ENCODE data around the gene EXOC3L1.

The EXOC3L1 gene

GRCh38 chr16:67229906-67230808 lies 40.2 kb upstream of the EXOC3L1 start:
- H3K4me3 ChIP-seq (ENCODE audit: low read depth in 1 of 2, low read length in 2 of 2) = no peak overlapping the region
- no peaks in the 10 kb centered on the region for H3K27me3 ChIP-seq (ENCODE audit: control insufficient read depth in 1 of 2, insufficient read depth in 2 of 2, low read length in 2 of 2)
- peaks cover 20% of the 10 kb centered on the region for H3K4me1 ChIP-seq (ENCODE audit: insufficient read depth, low read length)
- no peak overlapping the region for H3K27ac ChIP-seq (ENCODE audit: low read depth, low read length)
- peaks cover 35% of the 10 kb centered on the region for H3K36me3 ChIP-seq (ENCODE audit: insufficient read depth, low read length)
- H3K9me3 ChIP-seq (ENCODE audit: low read length) = no peaks in the 10 kb centered on the region
- no peak overlapping the region for H3K9ac ChIP-seq (ENCODE audit: low read length)

GRCh38 chr16:67228905-67229304 lies 39.0 kb upstream of the EXOC3L1 start:
- no peak overlapping the region for H3K9ac ChIP-seq (ENCODE audit: low read length)
- H3K27me3 ChIP-seq (ENCODE audit: control insufficient read depth in 1 of 2, insufficient read depth in 2 of 2, low read length in 2 of 2) = no peaks in the 10 kb centered on the region
- H3K4me1 ChIP-seq (ENCODE audit: insufficient read depth, low read length) = peaks cover 20% of the 10 kb centered on the region
- no peak overlapping the region for H3K4me3 ChIP-seq (ENCODE audit: low read depth in 1 of 2, low read length in 2 of 2)
- H3K9me3 ChIP-seq (ENCODE audit: low read length) = no peaks in the 10 kb centered on the region
- H3K36me3 ChIP-seq (ENCODE audit: insufficient read depth, low read length) = peaks cover 35% of the 10 kb centered on the region
- no peak overlapping the region for H3K27ac ChIP-seq (ENCODE audit: low read depth, low read length)

- Histone ChIP-seq H3K27ac (ENCODE audit: low read depth, low read length) (no peak overlapping the region), H3K4me1 (ENCODE audit: insufficient read depth, low read length) (peaks cover 20% of the 10 kb centered on the region), H3K9ac (ENCODE audit: low read length) (peak overlapping the region; percentile 98), H3K36me3 (ENCODE audit: insufficient read depth, low read length) (peaks cover 35% of the 10 kb centered on the region), H3K9me3 (ENCODE audit: low read length) (no peaks in the 10 kb centered on the region), H3K4me3 (ENCODE audit: low read depth in 1 of 2, low read length in 2 of 2) (peak overlapping the region; percentile 95 to 100), H3K27me3 (ENCODE audit: control insufficient read depth in 1 of 2, insufficient read depth in 2 of 2, low read length in 2 of 2) (no peaks in the 10 kb centered on the region)
These were observed 38.3 kb upstream of the EXOC3L1 start for GRCh38 chr16:67228034-67228785.

- H3K9me3 ChIP-seq (ENCODE audit: low read length) = no peaks in the 10 kb centered on the region
- peak overlapping the region; percentile 95 to 100 for H3K4me3 ChIP-seq (ENCODE audit: low read depth in 1 of 2, low read length in 2 of 2)
- H3K9ac ChIP-seq (ENCODE audit: low read length) = peak overlapping the region; percentile 98
- peaks cover 35% of the 10 kb centered on the region for H3K36me3 ChIP-seq (ENCODE audit: insufficient read depth, low read length)
- H3K27me3 ChIP-seq (ENCODE audit: control insufficient read depth in 1 of 2, insufficient read depth in 2 of 2, low read length in 2 of 2) = no peaks in the 10 kb centered on the region
- peak overlapping the region; percentile 97 for H3K27ac ChIP-seq (ENCODE audit: low read depth, low read length)
- H3K4me1 ChIP-seq (ENCODE audit: insufficient read depth, low read length) = peaks cover 20% of the 10 kb centered on the region
These were observed 37.6 kb upstream of the EXOC3L1 start for GRCh38 chr16:67227567-67227921.

GRCh38 chr16:67226804-67227566 lies 37.0 kb upstream of the EXOC3L1 start, which contains the start of gene TMEM208:
Gene TMEM208, plus strand, starts transcription at chr16:67227130. Its CDS starts 89 bp downstream, at chr16:67227219.
- Histone ChIP-seq H3K9me3 (ENCODE audit: low read length) (no peaks in the 10 kb centered on the region), H3K27ac (ENCODE audit: low read depth, low read length) (peak within 1 kb of the TSS; percentile 97), H3K36me3 (ENCODE audit: insufficient read depth, low read length) (peaks cover 35% of the 10 kb centered on the region), H3K4me3 (ENCODE audit: low read depth in 1 of 2, low read length in 2 of 2) (peak within 1 kb of the TSS; percentile 95 to 100), H3K9ac (ENCODE audit: low read length) (peak within 1 kb of the TSS; percentile 98), H3K4me1 (ENCODE audit: insufficient read depth, low read length) (peaks cover 20% of the 10 kb centered on the region), H3K27me3 (ENCODE audit: control insufficient read depth in 1 of 2, insufficient read depth in 2 of 2, low read length in 2 of 2) (no peaks in the 10 kb centered on the region)

GRCh38 chr16:67226295-67226803 lies 36.4 kb upstream of the EXOC3L1 start:
- Histone ChIP-seq H3K4me1 (ENCODE audit: insufficient read depth, low read length) (peaks cover 20% of the 10 kb centered on the region), H3K9me3 (ENCODE audit: low read length) (no peaks in the 10 kb centered on the region), H3K27ac (ENCODE audit: low read depth, low read length) (peak overlapping the region; percentile 97), H3K27me3 (ENCODE audit: control insufficient read depth in 1 of 2, insufficient read depth in 2 of 2, low read length in 2 of 2) (no peaks in the 10 kb centered on the region), H3K36me3 (ENCODE audit: insufficient read depth, low read length) (peaks cover 33% of the 10 kb centered on the region), H3K9ac (ENCODE audit: low read length) (peak overlapping the region; percentile 98), H3K4me3 (ENCODE audit: low read depth in 1 of 2, low read length in 2 of 2) (peak overlapping the region; percentile 95 to 100)

- peaks cover 20% of the 10 kb centered on the region for H3K4me1 ChIP-seq (ENCODE audit: insufficient read depth, low read length)
- no peak overlapping the region for H3K27ac ChIP-seq (ENCODE audit: low read depth, low read length)
- H3K9me3 ChIP-seq (ENCODE audit: low read length) = no peaks in the 10 kb centered on the region
- no peak overlapping the region for H3K9ac ChIP-seq (ENCODE audit: low read length)
- no peak overlapping the region for H3K4me3 ChIP-seq (ENCODE audit: low read depth in 1 of 2, low read length in 2 of 2)
- peaks cover 12% of the 10 kb centered on the region for H3K36me3 ChIP-seq (ENCODE audit: insufficient read depth, low read length)
- H3K27me3 ChIP-seq (ENCODE audit: control insufficient read depth in 1 of 2, insufficient read depth in 2 of 2, low read length in 2 of 2) = no peaks in the 10 kb centered on the region
These were observed 34.1 kb upstream of the EXOC3L1 start for GRCh38 chr16:67223992-67224391.

- Histone ChIP-seq H3K9ac (ENCODE audit: low read length) (no peak overlapping the region), H3K9me3 (ENCODE audit: low read length) (no peaks in the 10 kb centered on the region), H3K27me3 (ENCODE audit: control insufficient read depth in 1 of 2, insufficient read depth in 2 of 2, low read length in 2 of 2) (no peaks in the 10 kb centered on the region), H3K4me3 (ENCODE audit: low read depth in 1 of 2, low read length in 2 of 2) (no peak overlapping the region), H3K36me3 (ENCODE audit: insufficient read depth, low read length) (no peaks in the 10 kb centered on the region), H3K27ac (ENCODE audit: low read depth, low read length) (peak overlapping the region; percentile 44), H3K4me1 (ENCODE audit: insufficient read depth, low read length) (no peaks in the 10 kb centered on the region)
These were observed 26.9 kb upstream of the EXOC3L1 start for GRCh38 chr16:67216612-67217490.

GRCh38 chr16:67215706-67216105 lies 25.8 kb upstream of the EXOC3L1 start:
- no peaks in the 10 kb centered on the region for H3K9me3 ChIP-seq (ENCODE audit: low read length)
- no peak overlapping the region for H3K4me3 ChIP-seq (ENCODE audit: low read depth in 1 of 2, low read length in 2 of 2)
- no peak overlapping the region for H3K9ac ChIP-seq (ENCODE audit: low read length)
- no peaks in the 10 kb centered on the region for H3K4me1 ChIP-seq (ENCODE audit: insufficient read depth, low read length)
- no peak overlapping the region for H3K27ac ChIP-seq (ENCODE audit: low read depth, low read length)
- no peaks in the 10 kb centered on the region for H3K36me3 ChIP-seq (ENCODE audit: insufficient read depth, low read length)
- no peaks in the 10 kb centered on the region for H3K27me3 ChIP-seq (ENCODE audit: control insufficient read depth in 1 of 2, insufficient read depth in 2 of 2, low read length in 2 of 2)

GRCh38 chr16:67213197-67214019 lies 23.5 kb upstream of the EXOC3L1 start:
- no peaks in the 10 kb centered on the region for H3K27me3 ChIP-seq (ENCODE audit: control insufficient read depth in 1 of 2, insufficient read depth in 2 of 2, low read length in 2 of 2)
- no peak overlapping the region for H3K27ac ChIP-seq (ENCODE audit: low read depth, low read length)
- no peak overlapping the region for H3K9ac ChIP-seq (ENCODE audit: low read length)
- no peaks in the 10 kb centered on the region for H3K4me1 ChIP-seq (ENCODE audit: insufficient read depth, low read length)
- no peaks in the 10 kb centered on the region for H3K36me3 ChIP-seq (ENCODE audit: insufficient read depth, low read length)
- no peaks in the 10 kb centered on the region for H3K9me3 ChIP-seq (ENCODE audit: low read length)
- H3K4me3 ChIP-seq (ENCODE audit: low read depth in 1 of 2, low read length in 2 of 2) = no peak overlapping the region

All from muscle layer of colon (tissue), 2 donors.